Natural killer cell treated with Interleukin-12 subunit alpha and Interleukin-12 subunit beta and Interleukin-15 and Interleukin-18, amount 100 ng/mL, for 72 hours (primary cell): Measurements from ENCODE around the gene TMEM107. TPM values are rescaled to one million over a fixed set of nuclear protein-coding genes. Genes with fewer than 3 reads are reported as not detected.
A peak's percentile ranks its signal among the peaks of the same experiment; 100 is the strongest.

Experiments used
- ATAC-seq, 2 donors: fragments of 150-1000 bp; cut with Tn5 transposase in 1 of 2; sonication (Bioruptor Pico), chemical (Tn5 transposase) in 1 of 2; 2 replicates each; pipeline ENCODE4 v1.10.0; 2021
- DNase-seq: peaks from one replicate; pipeline ENCODE4 v3.0.0; 2022; ENCODE audit warnings: low spot score
- H3K27ac Mint-ChIP-seq, 2 donors: 1 replicate in 1 of 2; 2 replicates in 1 of 2; pipeline ENCODE4 v1.8.0; 2022; ENCODE audit warnings: mixed read lengths in 2 of 2, mild to moderate bottlenecking in 1 of 2, moderate library complexity in 1 of 2
- H3K27me3 Mint-ChIP-seq, 2 donors: 1 replicate in 1 of 2; 2 replicates in 1 of 2; pipeline ENCODE4 v1.8.0; 2022; ENCODE audit warnings: mixed read lengths in 2 of 2
- H3K36me3 Mint-ChIP-seq: one replicate; pipeline ENCODE4 v1.8.0; 2022; ENCODE audit warnings: mixed read lengths
- H3K4me1 Mint-ChIP-seq, 2 donors: 1 replicate in 1 of 2; 2 replicates in 1 of 2; pipeline ENCODE4 v1.8.0; 2022; ENCODE audit warnings: low read depth in 2 of 2, mixed read lengths in 2 of 2, mild to moderate bottlenecking in 1 of 2
- H3K4me3 Mint-ChIP-seq: one replicate; pipeline ENCODE4 v1.8.0; 2022; ENCODE audit warnings: mixed read lengths
- H3K9me3 Mint-ChIP-seq: 2 replicates; pipeline ENCODE4 v1.8.0; 2022; ENCODE audit warnings: mixed read lengths
- total RNA-seq, 2 donors: library from RNA; stranded (reverse); gene quantifications; one replicate each; pipeline ENCODE4 v1.2.3, GENCODE V29; 2022

TMEM107 gene
- total RNA-seq, 2 donors from 2014 or later, result 31.5 to 43.5 TPM

- DNase-seq (peak; percentile 86), ATAC-seq (peak; percentile 79 to 86)
- Mint-ChIP-seq H3K27ac (peak within 1 kb of the TSS; percentile 90 to 93), H3K9me3 (no peaks in the 10 kb centered on the region), H3K36me3 (peaks cover 8% of the 10 kb centered on the region), H3K4me1 (peaks cover 54% of the 10 kb centered on the region in 2 donors), H3K27me3 (no peaks in the 10 kb centered on the region), H3K4me3 (peak within 1 kb of the TSS; percentile 85)
Observed at GRCh38 chr17:8162233-8162996, 13.8 kb downstream of the TMEM107 start, which contains the start of gene VAMP2. Gene VAMP2 (minus strand): TSS chr17:8162948. CDS start chr17:8162879, 69 bp downstream.

- H3K4me3 Mint-ChIP-seq, result peak overlapping the region; percentile 85
- no peaks in the 10 kb centered on the region for H3K9me3 Mint-ChIP-seq
- no peaks in the 10 kb centered on the region for H3K27me3 Mint-ChIP-seq
- ATAC-seq (no peak), DNase-seq (no peak)
- peak overlapping the region; percentile 43 to 85 for H3K27ac Mint-ChIP-seq
- peaks cover 8% of the 10 kb centered on the region for H3K36me3 Mint-ChIP-seq
- H3K4me1 Mint-ChIP-seq, result peaks cover 52 to 54% of the 10 kb centered on the region in 2 donors
Observed at GRCh38 chr17:8161289-8162232, 14.6 kb downstream of the TMEM107 start.

- DNase-seq (no peak), ATAC-seq (no peak)
- Mint-ChIP-seq H3K4me3 (peak overlapping the region; percentile 85), H3K4me1 (peaks cover 51 to 54% of the 10 kb centered on the region in 2 donors), H3K27me3 (no peaks in the 10 kb centered on the region), H3K27ac (peak overlapping the region; percentile 43 to 85), H3K9me3 (no peaks in the 10 kb centered on the region), H3K36me3 (peaks cover 8% of the 10 kb centered on the region)
Observed at GRCh38 chr17:8160741-8161221, 15.4 kb downstream of the TMEM107 start.

GRCh38 chr17:8160224-8160577 is 16.0 kb downstream of the TMEM107 start:
- Mint-ChIP-seq H3K27ac (peak overlapping the region; percentile 43 to 85), H3K36me3 (peaks cover 8% of the 10 kb centered on the region), H3K27me3 (no peaks in the 10 kb centered on the region), H3K4me3 (peak overlapping the region; percentile 85), H3K9me3 (no peaks in the 10 kb centered on the region), H3K4me1 (peaks cover 51 to 54% of the 10 kb centered on the region in 2 donors)
- DNase-seq (no peak), ATAC-seq (no peak)

GRCh38 chr17:8159459-8160223 is 16.5 kb downstream of the TMEM107 start:
- H3K36me3 Mint-ChIP-seq, result peaks cover 8% of the 10 kb centered on the region
- no peak for ATAC-seq
- peaks cover 46 to 50% of the 10 kb centered on the region in 2 donors for H3K4me1 Mint-ChIP-seq
- H3K27me3 Mint-ChIP-seq, result no peaks in the 10 kb centered on the region
- DNase-seq, result no peak
- H3K9me3 Mint-ChIP-seq, result no peaks in the 10 kb centered on the region
- peak overlapping the region; percentile 43 to 85 for H3K27ac Mint-ChIP-seq
- peak overlapping the region; percentile 85 for H3K4me3 Mint-ChIP-seq

- no peaks in the 10 kb centered on the region for H3K9me3 Mint-ChIP-seq
- ATAC-seq (no peak), DNase-seq (no peak)
- H3K27ac Mint-ChIP-seq, result peak overlapping the region; percentile 70 to 85
- H3K27me3 Mint-ChIP-seq, result no peaks in the 10 kb centered on the region
- peaks cover 8% of the 10 kb centered on the region for H3K36me3 Mint-ChIP-seq
- H3K4me1 Mint-ChIP-seq, result peaks cover 44% of the 10 kb centered on the region in 2 donors
- H3K4me3 Mint-ChIP-seq, result peak overlapping the region; percentile 61
Observed at GRCh38 chr17:8159032-8159400, 17.2 kb downstream of the TMEM107 start.

- Mint-ChIP-seq H3K27me3 (no peaks in the 10 kb centered on the region), H3K27ac (peak overlapping the region; percentile 70 to 85), H3K36me3 (peaks cover 8% of the 10 kb centered on the region), H3K4me3 (peak overlapping the region; percentile 61), H3K9me3 (no peaks in the 10 kb centered on the region), H3K4me1 (peaks cover 38 to 45% of the 10 kb centered on the region in 2 donors)
- DNase-seq (peak; percentile 92), ATAC-seq (peak in 1 of 2 donors; percentile 21)
Observed at GRCh38 chr17:8158267-8159031, 17.7 kb downstream of the TMEM107 start.

GRCh38 chr17:8156246-8156992 is 19.8 kb downstream of the TMEM107 start:
- Mint-ChIP-seq H3K36me3 (peaks cover 8% of the 10 kb centered on the region), H3K27ac (no peak overlapping the region), H3K9me3 (no peaks in the 10 kb centered on the region), H3K4me3 (no peak overlapping the region), H3K27me3 (no peaks in the 10 kb centered on the region), H3K4me1 (peaks cover 34 to 56% of the 10 kb centered on the region in 2 donors)
- ATAC-seq (peak; percentile 92), DNase-seq (peak; percentile 100)

- H3K4me1 Mint-ChIP-seq, result peaks cover 31 to 53% of the 10 kb centered on the region in 2 donors
- no peak overlapping the region for H3K4me3 Mint-ChIP-seq
- H3K27me3 Mint-ChIP-seq, result no peaks in the 10 kb centered on the region
- H3K27ac Mint-ChIP-seq, result no peak overlapping the region
- H3K9me3 Mint-ChIP-seq, result no peaks in the 10 kb centered on the region
- ATAC-seq (no peak), DNase-seq (no peak)
- peaks cover 8% of the 10 kb centered on the region for H3K36me3 Mint-ChIP-seq
Observed at GRCh38 chr17:8155996-8156245, 20.3 kb downstream of the TMEM107 start.

GRCh38 chr17:8155231-8155995 is 20.8 kb downstream of the TMEM107 start:
- Mint-ChIP-seq H3K4me1 (peaks cover 26 to 50% of the 10 kb centered on the region in 2 donors), H3K4me3 (no peak overlapping the region), H3K9me3 (no peaks in the 10 kb centered on the region), H3K27ac (no peak overlapping the region), H3K36me3 (peaks cover 6% of the 10 kb centered on the region), H3K27me3 (no peaks in the 10 kb centered on the region)
- DNase-seq (no peak), ATAC-seq (no peak)

- Mint-ChIP-seq H3K4me1 (peaks cover 19 to 46% of the 10 kb centered on the region in 2 donors), H3K27me3 (no peaks in the 10 kb centered on the region), H3K4me3 (no peak overlapping the region), H3K36me3 (no peaks in the 10 kb centered on the region), H3K9me3 (no peaks in the 10 kb centered on the region), H3K27ac (no peak overlapping the region)
- ATAC-seq, result no peak
- no peak for DNase-seq
Observed at GRCh38 chr17:8154608-8155155, 21.5 kb downstream of the TMEM107 start.
